GM12878 (cell line): ENCODE data around the gene SEBOX. TPM values are rescaled to one million over a fixed set of nuclear protein-coding genes. Genes with fewer than 3 reads are reported as not detected.

Source experiments
- ATAC-seq: fragments of 200-7000 bp; cut with Tn5 transposase; 3 replicates; pipeline ENCODE4 v1.9.1; 2020; ENCODE audit warnings: mild to moderate bottlenecking, moderate library complexity
- BruUV-seq: library from RNA; stranded (reverse); fragments of 400-500 nt; replicated peaks from 2 replicates; lab custom pipeline; 2021; lab: Mats Ljungman, UMichigan
- CTCF ChIA-PET: fragments of 300-600 bp; sonication (Branson Sonifier 250); formaldehyde crosslinking; extraction: SDS; loops from one replicate; lab custom pipeline; 2021; ENCODE audit warnings: inconsistent platforms; lab: Yijun Ruan, JAX
- POLR2A ChIA-PET: fragments of 350-600 bp; formaldehyde crosslinking; extraction: SDS; loops from one replicate; lab custom pipeline; 2021; ENCODE audit warnings: inconsistent platforms; lab: Charles Lee
- RAD21 ChIA-PET: fragments of 300-600 bp; sonication (Branson Sonifier 250); formaldehyde crosslinking; loops from one replicate; lab custom pipeline; 2023; ENCODE audit warnings: antibody characterized with exemption; ENCODE audit not compliant: unreplicated experiment; lab: Charles Lee
- SMC1A ChIA-PET: fragments of 300-600 bp; sonication (Branson Sonifier 250); formaldehyde crosslinking; loops from one replicate; lab custom pipeline; 2023; ENCODE audit not compliant: unreplicated experiment, uncharacterized antibody; lab: Charles Lee
- DNase-seq: peaks from one replicate; pipeline ENCODE4 v3.0.0-alpha.2; 2011; ENCODE audit warnings: low read depth, low spot score
- FAIRE-seq: peaks from 3 replicates; lab custom pipeline; 2011; peaks lifted over from hg19 to GRCh38; lab: Jason Lieb, UNC
- H2AFZ ChIP-seq: 2 replicates; pipeline ENCODE4 v1.6.0; 2011; ENCODE audit warnings: low read depth, low read length, control low read depth; ENCODE audit not compliant: control insufficient read depth
- H3K27ac ChIP-seq: 2 replicates; pipeline ENCODE4 v1.5.1; 2011; ENCODE audit warnings: control low read depth; ENCODE audit not compliant: control insufficient read depth, insufficient read depth
- H3K27me3 ChIP-seq, 2 experiments: replicated peaks in 1 of 2; 2 replicates each; pipeline versions ENCODE4 v1.6.0 to v1.6.1; 2011; ENCODE audit warnings: low read length in 1 of 2; ENCODE audit not compliant: control insufficient read depth in 2 of 2, insufficient read depth in 2 of 2
- H3K36me3 ChIP-seq, 2 experiments: 2 replicates each; pipeline ENCODE4 v1.5.1; 2011; ENCODE audit warnings: low read length in 1 of 2; ENCODE audit not compliant: control insufficient read depth in 2 of 2, insufficient read depth in 2 of 2
- H3K4me1 ChIP-seq: 2 replicates; pipeline ENCODE4 v1.6.1; 2011; ENCODE audit warnings: mild to moderate bottlenecking, low read length, moderate library complexity, mixed read lengths; ENCODE audit not compliant: control insufficient read depth, insufficient read depth
- H3K4me2 ChIP-seq: 2 replicates; pipeline ENCODE4 v1.6.0; 2011; ENCODE audit warnings: control low read depth; ENCODE audit not compliant: control insufficient read depth, insufficient read depth
- H3K4me3 ChIP-seq: fragments of 200-600 bp; sonication (generic); 2 replicates; pipeline ENCODE4 v1.5.1; 2016
- H3K79me2 ChIP-seq: 2 replicates; pipeline ENCODE4 v1.6.0; 2011; ENCODE audit warnings: low read length; ENCODE audit not compliant: control insufficient read depth, insufficient read depth
- H3K9ac ChIP-seq: 2 replicates; pipeline ENCODE4 v1.8.0; 2011; ENCODE audit warnings: low read length, control low read depth, mixed read lengths; ENCODE audit not compliant: control insufficient read depth, insufficient read depth
- H3K9me3 ChIP-seq: replicated peaks from 3 replicates; pipeline ENCODE4 v1.5.1; 2011; ENCODE audit warnings: mild to moderate bottlenecking, low read length; ENCODE audit not compliant: control insufficient read depth, insufficient read depth
- H4K20me1 ChIP-seq: 2 replicates; pipeline ENCODE4 v1.6.0; 2011; ENCODE audit not compliant: control insufficient read depth, insufficient read depth
- BHLHE40 ChIP-seq, 2 experiments: fragments of 450-650 bp in 1 of 2; IDR thresholded peaks; 2 replicates each; pipeline ENCODE4 v1.6.1; 2011 to 2017; ENCODE audit warnings: low read depth in 2 of 2, borderline replicate concordance in 1 of 2, improper control_type of control experiment in 1 of 2, low read length in 1 of 2, mild to moderate bottlenecking in 1 of 2
- NFYB ChIP-seq: IDR thresholded peaks from 2 replicates; pipeline ENCODE4 v1.6.1; 2011; ENCODE audit warnings: low read depth, mild to moderate bottlenecking, low read length, improper control_type of control experiment, moderate library complexity; ENCODE audit not compliant: insufficient read depth
- POLR2A ChIP-seq: IDR thresholded peaks from 2 replicates; pipeline ENCODE4 v1.6.1; 2011; ENCODE audit warnings: low read depth, mild to moderate bottlenecking, low read length
- SREBF1 ChIP-seq: IDR thresholded peaks from 2 replicates; pipeline ENCODE4 v1.6.1; 2012; ENCODE audit warnings: mild to moderate bottlenecking, low read length
- WGBS: methylation state at CpG from one replicate; pipeline ENCODE4 v1.1.6; 2016; ENCODE audit warnings: low lambda C conversion rate; ENCODE audit not compliant: insufficient replicate concordance, insufficient coverage; ENCODE audit errors: missing lambda C conversion rate; 5-methylcytosine and 5-hydroxymethylcytosine counted together
- in situ Hi-C: fragments of 300-500 bp; cut with MboI; formaldehyde crosslinking; loops from 9 replicates; pipeline ENCODE4 v1.14.3; 2018; ENCODE audit warnings: mixed read lengths
- intact Hi-C: fragments of 100-400 bp; cut with micrococcal nuclease; formaldehyde crosslinking; loops from one replicate; pipeline ENCODE4 v1.14.2; 2022; ENCODE audit not compliant: unreplicated experiment
- polyA plus RNA-seq, 11 experiments: library from polyadenylated mRNA; depleted of rRNA in 4 of 11; unstranded in 6 of 11; stranded (reverse) in 5 of 11; fragments of >200 nt; fragmentation: Nextera tagmentation in 4 of 11; fragmentation: Illumina TruSeq in 1 of 11; extraction: Ambion mirVana in 4 of 11; extraction: Trizol in 1 of 11; gene quantifications; 1 replicate in 1 of 11; 2 replicates in 10 of 11; pipeline versions ENCODE4 v1.2.1 to v1.2.3, GENCODE V29; 2011 to 2016; ENCODE audit warnings: inconsistent platforms in 2 of 11, missing spikeins in 2 of 11, low read depth in 1 of 11
- total RNA-seq, 4 experiments: library from RNA; depleted of rRNA in 3 of 4; stranded (reverse); fragments of >200 nt in 3 of 4; fragmentation: Illumina TruSeq in 1 of 4; extraction: Trizol in 1 of 4; gene quantifications; 2 replicates each; pipeline versions ENCODE4 v1.2.1 to v1.2.3, GENCODE V29; 2013 to 2021
- TF ChIP-seq, protein P1 (sequence below): fragments of 450-650 bp; IDR thresholded peaks from 2 replicates; pipeline ENCODE4 v1.6.1; 2016; ENCODE audit warnings: mild to moderate bottlenecking, moderate library complexity, borderline replicate concordance

SEBOX gene
- total and polyA plus RNA-seq, 10 of the 15 experiments (the other 5 are each of a cell fraction or from before 2014, with no cell fraction given): not detected

DNA sequence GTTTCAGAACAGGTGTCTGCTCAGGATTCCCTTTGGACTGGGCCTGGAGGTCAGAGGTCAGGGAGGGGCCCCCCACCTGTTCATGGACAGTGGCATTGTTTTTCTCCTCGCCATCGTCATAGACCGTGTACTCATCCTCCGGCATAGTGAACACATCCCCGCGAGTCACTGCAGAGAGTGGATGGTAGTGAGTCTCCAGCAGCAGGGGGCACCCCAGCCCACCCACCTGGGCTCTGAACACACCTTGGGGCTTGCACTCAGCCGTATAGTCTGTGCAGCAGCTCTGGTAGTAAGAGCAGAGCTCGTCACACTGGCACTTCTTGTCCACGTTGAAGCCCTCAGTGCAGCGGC, 4.7 kb upstream of the SEBOX start:
- RAD21 ChIA-PET: no interaction called here
- Histone ChIP-seq H3K4me2 (no peak overlapping the region), H3K79me2 (peaks cover 2% of the 10 kb centered on the region; the same call in 1 of the 2 replicates), H3K9ac (no peak overlapping the region), H3K4me1 (peaks cover 7% of the 10 kb centered on the region), H3K27me3 (no peaks in the 10 kb centered on the region), H3K4me3 (no peak overlapping the region), H3K36me3 (no peaks in the 10 kb centered on the region), H4K20me1 (peaks cover 3% of the 10 kb centered on the region; the same call in 1 of the 2 replicates), H3K9me3 (no peaks in the 10 kb centered on the region), H3K27ac (no peak overlapping the region), H2AFZ (no peak overlapping the region)
- in situ Hi-C loops (loop anchor here (10.0 kb wide), 1 partner anchor 175 kb away; no protein-coding TSS in a partner anchor), intact Hi-C loops (loop anchor here (10.0 kb wide), 2 partner anchors 65 to 175 kb away; no protein-coding TSS in a partner anchor)
- POLR2A ChIA-PET: interaction anchor here (1.2 to 2.1 kb wide), 2 partner anchors 12 to 239 kb away, joined by 3 to 8 read pairs; partner anchors contain the start of gene POLDIP2
- no TSS peak for BruUV-seq
- FAIRE-seq (no peak), ATAC-seq (no peak), DNase-seq (no peak)
- WGBS: 96% methylated on average over 9 of the region's 10 CpGs
- no peak for TF ChIP-seq BHLHE40 (IDR thresholded peaks at IDR 0.05; ENCODE audit: borderline replicate concordance in 1 of 2, low read depth in 2 of 2, low read length in 1 of 2)
- TF ChIP-seq SREBF1: no peak
- no peak for TF ChIP-seq NFYB
- CTCF ChIA-PET: interaction anchor here (1.2 kb wide), 1 partner anchor 47 kb away, joined by 4 read pairs; no protein-coding TSS in a partner anchor
- SMC1A ChIA-PET: interaction anchor here (1.2 kb wide), 1 partner anchor 114 kb away, joined by 3 read pairs; no protein-coding TSS in a partner anchor

DNA sequence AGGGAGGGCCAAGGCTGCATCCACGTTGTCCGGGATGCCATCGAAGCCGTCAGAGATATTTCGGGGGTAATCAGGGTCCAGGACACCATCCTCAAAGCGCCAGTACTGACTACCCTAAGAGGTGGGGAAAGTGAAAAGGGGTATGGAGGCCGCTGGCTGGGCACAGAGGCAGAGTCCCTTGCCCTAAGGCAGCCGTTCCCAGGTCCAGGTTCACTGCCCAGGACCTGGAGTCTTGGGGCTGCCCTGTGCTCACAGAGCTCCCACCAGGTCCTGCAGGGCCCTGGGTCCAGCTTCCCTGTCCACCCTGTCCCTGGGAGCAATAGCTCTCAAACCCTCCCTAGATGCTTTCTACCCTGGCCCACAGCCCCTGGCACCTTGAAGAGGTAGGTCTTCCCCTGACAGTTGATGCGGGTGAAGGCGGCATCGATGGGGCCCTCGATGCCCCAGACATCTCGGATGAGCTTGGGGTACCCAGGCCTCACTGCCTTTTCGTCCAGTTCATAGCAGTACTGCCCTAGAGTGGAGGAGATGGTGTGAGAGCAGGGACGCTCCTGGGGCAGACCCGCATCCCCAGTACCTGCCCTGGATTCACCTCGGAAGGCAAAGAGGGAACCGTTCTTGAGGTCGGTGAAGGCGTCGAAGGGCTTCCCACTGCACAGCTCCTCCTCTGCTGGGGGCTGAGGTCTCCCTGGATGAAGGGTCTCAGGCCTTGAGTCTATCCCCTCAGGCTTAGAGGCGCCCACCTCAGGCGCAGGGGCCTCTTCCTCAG, 4.1 kb upstream of the SEBOX start:
- ChIA-PET CTCF (interaction anchor here (1.2 kb wide), 1 partner anchor 48 kb away, joined by 4 read pairs; no protein-coding TSS in a partner anchor), RAD21 (no interaction called here), POLR2A (interaction anchor here (2.1 kb wide), 1 partner anchor 12 kb away, joined by 8 read pairs; the partner anchor contains the start of gene POLDIP2), SMC1A (interaction anchor here (0.9 kb wide), 1 partner anchor 11 kb away, joined by 4 read pairs; the partner anchor contains the start of gene POLDIP2)
- Histone ChIP-seq H3K27me3 (no peaks in the 10 kb centered on the region), H3K4me3 (no peak overlapping the region), H3K4me1 (peaks cover 7% of the 10 kb centered on the region), H3K27ac (no peak overlapping the region), H4K20me1 (peaks cover 3% of the 10 kb centered on the region; the same call in 1 of the 2 replicates), H3K9me3 (no peaks in the 10 kb centered on the region), H3K9ac (no peak overlapping the region), H3K79me2 (peaks cover 2% of the 10 kb centered on the region; the same call in 1 of the 2 replicates), H2AFZ (no peak overlapping the region), H3K36me3 (no peaks in the 10 kb centered on the region; a peak in 1 of 4 replicates), H3K4me2 (no peak overlapping the region)
- BruUV-seq: no TSS peak
- TF ChIP-seq, protein P1, sequence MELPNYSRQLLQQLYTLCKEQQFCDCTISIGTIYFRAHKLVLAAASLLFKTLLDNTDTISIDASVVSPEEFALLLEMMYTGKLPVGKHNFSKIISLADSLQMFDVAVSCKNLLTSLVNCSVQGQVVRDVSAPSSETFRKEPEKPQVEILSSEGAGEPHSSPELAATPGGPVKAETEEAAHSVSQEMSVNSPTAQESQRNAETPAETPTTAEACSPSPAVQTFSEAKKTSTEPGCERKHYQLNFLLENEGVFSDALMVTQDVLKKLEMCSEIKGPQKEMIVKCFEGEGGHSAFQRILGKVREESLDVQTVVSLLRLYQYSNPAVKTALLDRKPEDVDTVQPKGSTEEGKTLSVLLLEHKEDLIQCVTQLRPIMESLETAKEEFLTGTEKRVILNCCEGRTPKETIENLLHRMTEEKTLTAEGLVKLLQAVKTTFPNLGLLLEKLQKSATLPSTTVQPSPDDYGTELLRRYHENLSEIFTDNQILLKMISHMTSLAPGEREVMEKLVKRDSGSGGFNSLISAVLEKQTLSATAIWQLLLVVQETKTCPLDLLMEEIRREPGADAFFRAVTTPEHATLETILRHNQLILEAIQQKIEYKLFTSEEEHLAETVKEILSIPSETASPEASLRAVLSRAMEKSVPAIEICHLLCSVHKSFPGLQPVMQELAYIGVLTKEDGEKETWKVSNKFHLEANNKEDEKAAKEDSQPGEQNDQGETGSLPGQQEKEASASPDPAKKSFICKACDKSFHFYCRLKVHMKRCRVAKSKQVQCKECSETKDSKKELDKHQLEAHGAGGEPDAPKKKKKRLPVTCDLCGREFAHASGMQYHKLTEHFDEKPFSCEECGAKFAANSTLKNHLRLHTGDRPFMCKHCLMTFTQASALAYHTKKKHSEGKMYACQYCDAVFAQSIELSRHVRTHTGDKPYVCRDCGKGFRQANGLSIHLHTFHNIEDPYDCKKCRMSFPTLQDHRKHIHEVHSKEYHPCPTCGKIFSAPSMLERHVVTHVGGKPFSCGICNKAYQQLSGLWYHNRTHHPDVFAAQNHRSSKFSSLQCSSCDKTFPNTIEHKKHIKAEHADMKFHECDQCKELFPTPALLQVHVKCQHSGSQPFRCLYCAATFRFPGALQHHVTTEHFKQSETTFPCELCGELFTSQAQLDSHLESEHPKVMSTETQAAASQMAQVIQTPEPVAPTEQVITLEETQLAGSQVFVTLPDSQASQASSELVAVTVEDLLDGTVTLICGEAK: no peak
- TF ChIP-seq POLR2A: peak; percentile 15; the same call in 1 of the 2 replicates
- intact Hi-C loops: no loop called here
- DNase-seq: no peak
- in situ Hi-C loops: no loop called here
- no peak for FAIRE-seq
- WGBS: 88% methylated on average over 23 of the region's 23 CpGs
- ATAC-seq: no peak
